D721Med (cell line): ENCODE results near the gene MYO1H.
"Not testable (repeated sequence)": the region's sequence is repeated elsewhere in the genome, so short reads cannot be mapped to it uniquely, and the experiment has no call there.

Source experiments
- DNase-seq: peaks from one replicate; pipeline ENCODE4 v3.0.0; 2011; ENCODE audit warnings: low spot score; ENCODE audit not compliant: insufficient read length
- FAIRE-seq: peaks from 2 replicates; lab custom pipeline; 2011; peaks lifted over from hg19 to GRCh38; lab: Jason Lieb, UNC
- CTCF ChIP-seq: IDR thresholded peaks from 2 replicates; pipeline ENCODE4 v1.5.1; 2012; ENCODE audit warnings: mild to moderate bottlenecking, control low read depth; ENCODE audit not compliant: insufficient read depth; ENCODE audit errors: missing control alignments

MYO1H gene

GRCh38 chr12:109463756-109464155, 116.1 kb downstream of the MYO1H start:
- DNase-seq, result no peak
- TF ChIP-seq CTCF, result no peak
- FAIRE-seq, result no peak

DNA sequence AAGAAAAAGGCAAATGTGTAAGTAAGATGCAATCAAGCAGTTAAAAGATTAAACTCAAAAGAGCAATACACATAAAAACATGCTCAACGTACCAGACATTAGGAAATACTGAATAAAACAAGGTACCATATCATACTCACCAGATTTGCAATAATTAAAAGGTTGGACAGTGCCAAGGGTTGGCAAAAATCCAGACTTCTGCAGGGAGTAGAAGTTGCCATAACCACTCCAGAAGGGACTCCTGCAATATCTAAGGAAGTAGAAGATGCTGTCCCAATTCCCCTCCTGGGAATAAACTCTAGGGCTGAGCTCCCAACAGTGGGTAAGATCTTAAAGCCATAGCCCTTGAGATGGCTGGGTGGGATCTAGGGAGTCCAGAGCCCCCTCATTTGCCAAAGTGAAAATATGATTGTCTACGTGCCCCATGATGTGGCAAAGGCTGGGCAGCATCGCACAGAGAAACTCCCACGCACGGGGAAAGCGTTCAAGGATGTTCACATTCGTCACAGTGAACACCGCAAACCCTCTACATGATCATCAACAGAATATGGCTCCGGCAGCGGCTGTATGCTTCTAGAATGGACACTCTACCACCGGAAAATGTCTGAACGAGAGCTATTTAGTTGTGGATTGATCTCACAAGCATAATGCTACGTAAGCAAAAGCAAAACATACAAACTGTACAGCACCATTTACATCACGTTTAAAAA, 117.1 kb downstream of the MYO1H start:
- DNase-seq (no peak), FAIRE-seq (no peak)
- no peak for TF ChIP-seq CTCF

GRCh38 chr12:109466305-109466704, 118.6 kb downstream of the MYO1H start:
- DNase-seq (no peak), FAIRE-seq (no peak)
- no peak for TF ChIP-seq CTCF

DNA sequence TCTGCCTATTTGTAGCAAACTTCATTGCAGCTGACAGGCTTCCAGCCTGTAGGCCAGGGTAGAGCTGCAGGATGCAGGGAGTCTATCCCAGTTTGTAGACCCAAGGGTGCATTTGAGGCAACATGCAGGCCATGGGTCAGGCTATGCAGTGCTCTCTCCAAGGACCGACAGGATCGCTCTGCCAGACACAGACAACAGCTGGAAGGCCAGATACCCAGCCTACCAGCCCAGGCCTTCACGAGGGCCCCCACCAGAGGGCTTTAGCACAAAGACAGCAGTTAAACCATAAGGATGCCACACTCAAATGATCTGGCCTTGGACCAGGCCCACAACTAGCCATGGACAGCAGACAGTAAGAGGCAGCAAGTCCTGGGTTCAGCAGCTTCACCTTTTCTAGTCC, 119.1 kb downstream of the MYO1H start:
- no peak for FAIRE-seq

DNA sequence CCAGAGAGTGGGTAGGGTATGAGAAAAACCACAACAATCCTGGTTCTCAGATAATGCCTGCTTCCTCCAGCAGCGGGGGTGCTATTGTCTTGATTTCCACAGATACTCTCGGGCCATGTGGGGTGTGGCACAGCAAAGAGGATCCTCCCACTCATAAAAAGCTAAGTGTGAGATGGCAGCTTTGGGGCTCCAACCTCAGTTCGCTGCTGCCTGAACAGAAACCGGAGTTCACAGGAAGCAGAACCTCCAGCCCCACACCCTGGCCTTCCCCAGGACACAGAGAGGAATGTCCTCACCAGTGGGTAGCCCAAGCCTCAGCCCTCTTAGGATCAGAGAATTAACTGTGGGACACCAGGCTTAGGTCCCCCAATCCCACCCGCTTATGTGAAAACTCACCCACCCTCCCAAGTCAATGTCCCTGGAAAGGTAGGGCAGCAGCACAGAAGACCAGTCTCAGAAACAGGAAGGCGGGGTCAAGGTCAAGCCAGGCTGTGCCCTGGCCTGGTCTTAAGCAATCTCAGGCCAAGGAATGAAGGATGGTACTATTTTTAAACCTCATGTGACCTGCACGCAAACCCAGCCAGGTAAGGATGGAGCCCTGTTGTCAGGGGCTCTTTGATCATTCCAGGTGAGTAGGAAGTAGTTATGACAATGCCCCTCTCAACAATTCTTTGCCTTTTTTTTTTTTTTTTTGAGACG, 120.4 kb downstream of the MYO1H start:
- TF ChIP-seq CTCF, result no peak
- DNase-seq, result no peak
- FAIRE-seq, result no peak

More for the DNA sequence above, 119.1 kb downstream of the MYO1H start:
- no peak for DNase-seq
- no peak for TF ChIP-seq CTCF

- TF ChIP-seq CTCF, result no peak
- no peak for DNase-seq
- no peak for FAIRE-seq
These were observed 121.8 kb downstream of the MYO1H start for GRCh38 chr12:109469517-109469916.

DNA sequence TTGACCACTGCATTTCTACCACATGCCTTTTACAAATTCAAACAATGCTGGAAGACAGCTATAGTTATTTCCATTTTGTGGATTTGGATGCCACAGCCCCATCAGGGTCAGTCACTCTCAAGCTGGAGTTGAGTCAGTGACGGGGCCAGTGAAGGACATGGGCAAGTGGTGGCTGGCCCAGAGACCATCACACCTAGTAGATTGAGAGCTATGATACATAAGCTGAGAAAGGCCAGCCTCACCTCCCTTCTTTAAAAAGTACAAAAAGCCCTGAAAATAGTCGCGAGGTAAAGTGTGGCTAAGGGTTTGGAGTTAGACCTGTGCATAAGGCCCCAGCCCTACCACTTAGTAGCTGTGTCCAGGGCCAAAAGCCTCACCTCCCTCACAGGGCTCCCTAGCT, 125.3 kb downstream of the MYO1H start:
- no peak for TF ChIP-seq CTCF
- no peak for DNase-seq
- no peak for FAIRE-seq

DNA sequence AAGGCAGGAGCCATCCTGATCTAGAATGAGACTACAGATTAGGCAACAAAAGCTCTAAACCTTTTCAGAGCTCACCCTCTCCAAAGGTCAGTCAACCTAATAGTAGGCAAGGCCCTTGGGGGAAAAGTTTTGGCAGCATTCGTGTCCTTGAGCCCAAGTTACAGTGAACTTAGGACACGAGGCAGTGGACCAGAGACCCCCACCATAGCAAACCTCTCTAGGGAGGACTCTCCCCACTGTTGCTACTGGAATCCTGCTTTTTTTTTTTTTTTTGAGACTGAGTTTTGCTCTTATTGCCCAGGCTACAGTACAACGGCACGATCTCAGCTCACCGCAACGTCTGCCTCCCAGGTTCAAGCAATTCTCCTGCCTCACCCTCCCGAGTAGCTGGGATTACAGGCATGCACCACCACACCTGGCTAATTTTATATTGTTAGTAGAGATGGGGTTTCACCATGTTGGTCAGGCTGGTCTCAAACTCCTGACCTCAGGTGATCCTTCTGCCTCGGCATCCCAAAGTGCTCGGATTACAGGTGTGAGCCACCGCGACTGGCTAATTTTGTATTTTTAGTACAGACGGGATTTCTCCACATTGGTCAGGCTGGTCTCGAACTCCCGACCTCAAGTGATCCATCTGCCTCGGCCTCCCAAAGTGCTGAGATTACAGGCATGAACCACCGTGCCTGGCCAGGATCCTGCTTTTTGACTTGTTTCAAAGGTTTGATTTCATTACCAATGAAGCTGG, 126.0 kb downstream of the MYO1H start:
- DNase-seq, FAIRE-seq: not testable (repeated sequence)
